ENCODE results near the gene SLC38A3.

GRCh38 chr3:50267280-50267913 is 62.3 kb downstream of the SLC38A3 start:
- peak in 1 of 2 donors; percentile 44 for TF ChIP-seq POLR2A (IDR thresholded peaks at IDR 0.05)
- TF ChIP-seq, protein P1, sequence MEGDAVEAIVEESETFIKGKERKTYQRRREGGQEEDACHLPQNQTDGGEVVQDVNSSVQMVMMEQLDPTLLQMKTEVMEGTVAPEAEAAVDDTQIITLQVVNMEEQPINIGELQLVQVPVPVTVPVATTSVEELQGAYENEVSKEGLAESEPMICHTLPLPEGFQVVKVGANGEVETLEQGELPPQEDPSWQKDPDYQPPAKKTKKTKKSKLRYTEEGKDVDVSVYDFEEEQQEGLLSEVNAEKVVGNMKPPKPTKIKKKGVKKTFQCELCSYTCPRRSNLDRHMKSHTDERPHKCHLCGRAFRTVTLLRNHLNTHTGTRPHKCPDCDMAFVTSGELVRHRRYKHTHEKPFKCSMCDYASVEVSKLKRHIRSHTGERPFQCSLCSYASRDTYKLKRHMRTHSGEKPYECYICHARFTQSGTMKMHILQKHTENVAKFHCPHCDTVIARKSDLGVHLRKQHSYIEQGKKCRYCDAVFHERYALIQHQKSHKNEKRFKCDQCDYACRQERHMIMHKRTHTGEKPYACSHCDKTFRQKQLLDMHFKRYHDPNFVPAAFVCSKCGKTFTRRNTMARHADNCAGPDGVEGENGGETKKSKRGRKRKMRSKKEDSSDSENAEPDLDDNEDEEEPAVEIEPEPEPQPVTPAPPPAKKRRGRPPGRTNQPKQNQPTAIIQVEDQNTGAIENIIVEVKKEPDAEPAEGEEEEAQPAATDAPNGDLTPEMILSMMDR (IDR thresholded peaks at IDR 0.05): no peak
